Psoas muscle (tissue), 8 donors: Measurements from ENCODE around the gene KCNS3. TPM values are rescaled to one million over a fixed set of nuclear protein-coding genes. Genes with fewer than 3 reads are reported as not detected.

Experiments used
- ATAC-seq, 4 donors: fragments of 200-7000 bp; cut with Tn5 transposase; one replicate each; pipeline ENCODE4 v1.9.1; 2020; ENCODE audit warnings: moderate library complexity in 3 of 4, mild to moderate bottlenecking in 2 of 4
- DNase-seq, 2 donors: peaks; one replicate each; pipeline ENCODE4 v3.0.0-alpha.2; 2020
- H3K27ac ChIP-seq: fragments of 200-600 bp; one replicate; pipeline ENCODE4 v1.8.0; 2022
- H3K27me3 ChIP-seq, 3 donors: fragments of 200-600 bp in 1 of 3; one replicate each; pipeline versions ENCODE4 v1.6.1 to v1.8.0; 2013 to 2022; ENCODE audit warnings: low read length in 2 of 3, mild to moderate bottlenecking in 2 of 3, moderate library complexity in 1 of 3; ENCODE audit not compliant: insufficient read depth in 3 of 3
- H3K36me3 ChIP-seq, 2 donors: fragments of 200-600 bp in 1 of 2; one replicate each; pipeline versions ENCODE4 v1.6.1 to v1.8.0; 2013 to 2022; ENCODE audit warnings: low read depth in 1 of 2, mild to moderate bottlenecking in 1 of 2, moderate library complexity in 1 of 2; ENCODE audit not compliant: insufficient read depth in 1 of 2
- H3K4me1 ChIP-seq: fragments of 200-600 bp; one replicate; pipeline ENCODE4 v1.8.0; 2022
- H3K4me3 ChIP-seq: fragments of 200-600 bp; one replicate; pipeline ENCODE4 v1.8.0; 2022; ENCODE audit warnings: mild to moderate bottlenecking
- H3K9me3 ChIP-seq: fragments of 200-600 bp; one replicate; pipeline ENCODE4 v1.8.0; 2022
- CTCF ChIP-seq: fragments of 200-600 bp; IDR thresholded peaks from one replicate; pipeline ENCODE4 v1.8.0; 2022; ENCODE audit warnings: antibody characterized with exemption
- WGBS, 3 donors: extraction: QIAGEN DNeasy Blood & Tissue Kit; methylation state at CpG; one replicate each; pipeline versions ENCODE4 v1.1.6 to v1.1.7; 2013; 5-methylcytosine and 5-hydroxymethylcytosine counted together
- intact Hi-C, 2 donors: fragments of 100-400 bp; cut with DNase I; formaldehyde crosslinking; loops; one replicate each; pipeline versions ENCODE4 v1.11.0 to v1.14.2; 2022
- polyA plus RNA-seq, 3 donors: library from polyadenylated mRNA; stranded (reverse); fragments of 200-250 nt; gene quantifications; one replicate each; pipeline ENCODE4 v1.2.3, GENCODE V29; 2013
- total RNA-seq, 4 donors: library from RNA; stranded (reverse); fragmentation: NEBNext Ultra II Directional in 2 of 4; extraction: Animal tissue kit (Norgen Biotek cat#: 25700) in 2 of 4; gene quantifications; one replicate each; pipeline versions ENCODE4 v1.2.1 to v1.2.4, GENCODE V29; 2021 to 2023
- donor health status: healthy with polysubstance abuse.
- donor health status: DM: no; HTN: no; CAD: no; lungs with moderate emphysema.
- donor health status: Bipolar disorder and iron deficiency.
- donor health status: healthy.
- donor health status: DM: yes; HTN: yes; CAD: no.
- donor health status: DM: no; HTN: no; CAD: no.
- donor health status: DM: no; HTN: no; CAD: no.
- donor health status: DM: yes; HTN: yes; CAD: no.

Gene KCNS3
- total and polyA plus RNA-seq, 7 donors, result 3.6 to 29.2 (median 12.1) TPM

GRCh38 chr2:17843457-17843856 is 35.0 kb upstream of the KCNS3 start:
- no peak for TF ChIP-seq CTCF
- H3K4me3 ChIP-seq, result no peak overlapping the region
- H3K9me3 ChIP-seq, result no peaks in the 10 kb centered on the region
- H3K36me3 ChIP-seq, result no peaks in the 10 kb centered on the region
- no peak overlapping the region for H3K27ac ChIP-seq
- intact Hi-C loops, result no loop called here
- no peaks in the 10 kb centered on the region for H3K4me1 ChIP-seq
- DNase-seq (no peak), ATAC-seq (no peak)
- H3K27me3 ChIP-seq, result no peaks in the 10 kb centered on the region
- WGBS, 3 donors, result 65 to 98% (median 97%) methylated on average over 2 of the region's 2 CpGs

DNA sequence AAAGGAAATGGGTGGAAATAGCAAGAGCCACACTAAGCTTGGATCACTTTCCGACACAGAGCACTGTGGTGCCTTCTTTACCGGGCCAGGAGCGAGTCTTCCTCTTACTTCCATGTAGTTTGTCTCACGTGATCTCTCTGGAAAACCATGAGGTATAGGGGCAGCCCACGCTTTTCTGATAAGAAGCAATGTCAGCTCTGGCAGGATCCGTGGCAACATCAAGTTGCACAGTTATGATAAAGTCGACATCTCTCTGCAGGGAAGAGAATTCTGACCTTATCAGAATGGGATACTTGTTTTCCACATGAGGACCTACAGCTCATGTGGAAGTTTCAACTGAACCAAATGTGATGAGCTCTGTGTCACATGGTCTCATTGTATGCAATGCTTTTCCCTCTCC is 32.7 kb upstream of the KCNS3 start:
- Histone ChIP-seq H3K4me1 (no peaks in the 10 kb centered on the region), H3K27ac (no peak overlapping the region), H3K9me3 (no peaks in the 10 kb centered on the region), H3K4me3 (no peak overlapping the region), H3K36me3 (no peaks in the 10 kb centered on the region), H3K27me3 (no peaks in the 10 kb centered on the region)
- ATAC-seq (no peak), DNase-seq (no peak)
- intact Hi-C loops, result no loop called here
- TF ChIP-seq CTCF, result no peak
- WGBS, 3 donors, result 95 to 97% (median 95%) methylated on average over 7 of the region's 7 CpGs

DNA sequence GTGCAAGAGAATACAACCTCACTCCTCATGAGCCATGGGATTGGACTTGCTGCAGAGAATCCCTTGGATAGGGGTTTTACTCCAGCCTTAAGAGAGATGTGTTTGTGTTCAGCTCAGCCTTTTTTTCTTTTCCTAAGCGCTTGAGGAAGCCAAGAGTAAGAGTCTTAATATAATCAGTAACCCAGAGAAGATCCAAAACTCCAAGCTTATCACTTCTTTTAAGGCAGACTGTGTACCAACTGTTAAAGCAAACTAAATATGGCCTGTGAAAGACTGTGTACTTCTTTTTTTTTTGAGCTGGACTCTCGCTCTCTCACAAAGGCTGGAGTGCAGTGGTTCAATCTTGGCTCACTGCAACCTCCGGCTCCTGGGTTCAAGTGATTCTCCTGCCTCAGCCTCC is 31.8 kb upstream of the KCNS3 start:
- Histone ChIP-seq H3K9me3 (no peaks in the 10 kb centered on the region), H3K27me3 (no peaks in the 10 kb centered on the region), H3K4me3 (no peak overlapping the region), H3K4me1 (no peaks in the 10 kb centered on the region), H3K27ac (no peak overlapping the region), H3K36me3 (no peaks in the 10 kb centered on the region)
- 95 to 98% (median 97%) methylated on average over 3 of the region's 3 CpGs for WGBS, 3 donors
- TF ChIP-seq CTCF, result no peak
- no peak for DNase-seq
- intact Hi-C loops, result no loop called here
- ATAC-seq, result no peak

GRCh38 chr2:17847236-17847635 is 31.2 kb upstream of the KCNS3 start:
- DNase-seq (no peak), ATAC-seq (no peak)
- Histone ChIP-seq H3K27me3 (no peaks in the 10 kb centered on the region), H3K4me3 (no peak overlapping the region), H3K27ac (no peak overlapping the region), H3K4me1 (no peaks in the 10 kb centered on the region), H3K9me3 (no peaks in the 10 kb centered on the region), H3K36me3 (no peaks in the 10 kb centered on the region)
- 87 to 97% (median 90%) methylated on average over 2 of the region's 2 CpGs for WGBS, 3 donors
- TF ChIP-seq CTCF, result no peak
- intact Hi-C loops, result no loop called here

- Histone ChIP-seq H3K9me3 (no peaks in the 10 kb centered on the region), H3K27me3 (no peaks in the 10 kb centered on the region), H3K36me3 (no peaks in the 10 kb centered on the region), H3K4me1 (no peaks in the 10 kb centered on the region), H3K27ac (no peak overlapping the region), H3K4me3 (no peak overlapping the region)
- ATAC-seq (no peak), DNase-seq (no peak)
- WGBS, 3 donors, result 58 to 62% (median 60%) methylated on average over 5 of the region's 5 CpGs
- no peak for TF ChIP-seq CTCF
- intact Hi-C loops, result no loop called here
These were observed 29.2 kb upstream of the KCNS3 start for GRCh38 chr2:17849275-17849674.
